A549 (cell line): ENCODE results near the gene EDNRB. TPM values are rescaled to one million over a fixed set of nuclear protein-coding genes. Genes with fewer than 3 reads are reported as not detected.

Experiments
- ATAC-seq, 2 experiments: fragments of 200-7000 bp in 1 of 2; fragments of >200 bp in 1 of 2; cut with Nextera tagmentation in 1 of 2; cut with Tn5 transposase in 1 of 2; 3 replicates each; pipeline versions ENCODE4 v1.8.0 to v1.9.1; 2018 to 2020; ENCODE audit warnings: mild to moderate bottlenecking in 1 of 2, moderate library complexity in 1 of 2
- CTCF ChIA-PET: fragments of 300-600 bp; sonication (Branson Sonifier 250); formaldehyde crosslinking; extraction: SDS; loops from one replicate; lab custom pipeline; 2021; ENCODE audit warnings: antibody characterized with exemption, inconsistent platforms; lab: Yijun Ruan, JAX
- POLR2A ChIA-PET: fragments of 350-600 bp; formaldehyde crosslinking; extraction: SDS; loops from one replicate; lab custom pipeline; 2021; ENCODE audit warnings: antibody characterized with exemption, inconsistent platforms; lab: Yijun Ruan, JAX
- DNase-seq, 2 experiments: peaks; one replicate each; pipeline versions ENCODE4 v3.0.0 to v3.0.0-alpha.2; 2011 to 2016; ENCODE audit warnings: low read depth in 1 of 2, low spot score in 1 of 2
- FAIRE-seq: peaks from 2 replicates; lab custom pipeline; 2011; peaks lifted over from hg19 to GRCh38; lab: Jason Lieb, UNC
- H3K27ac ChIP-seq, 2 experiments: fragments of >200 bp; sonication (Bioruptor Twin); formaldehyde crosslinking; 3 replicates each; pipeline ENCODE4 v1.5.1; 2016 to 2017
- H3K4me1 ChIP-seq: fragments of >200 bp; sonication (Bioruptor Twin); formaldehyde crosslinking; 3 replicates; pipeline ENCODE4 v1.6.1; 2016
- H3K4me2 ChIP-seq: fragments of >200 bp; sonication (Bioruptor Twin); formaldehyde crosslinking; 3 replicates; pipeline ENCODE4 v1.6.1; 2016
- H3K4me3 ChIP-seq: fragments of >200 bp; sonication (Bioruptor Twin); formaldehyde crosslinking; 3 replicates; pipeline ENCODE4 v1.5.1; 2016
- H3K9me3 ChIP-seq: fragments of >200 bp; sonication (Bioruptor Twin); formaldehyde crosslinking; 3 replicates; pipeline ENCODE4 v1.6.1; 2016
- ATOH8 ChIP-seq: fragments of 250-450 bp; sonication (Bioruptor Pico); IDR thresholded peaks from 2 replicates; pipeline ENCODE4 v1.5.0; 2020; ENCODE audit warnings: low read depth, mild to moderate bottlenecking, moderate library complexity
- BCL3 ChIP-seq: fragments of >200 bp; sonication (Bioruptor Twin); formaldehyde crosslinking; IDR thresholded peaks from 3 replicates; pipeline ENCODE4 v1.6.1; 2016
- BHLHE40 ChIP-seq: IDR thresholded peaks from 2 replicates; pipeline ENCODE4 v1.6.1; 2012; ENCODE audit warnings: low read depth, low read length, inconsistent platforms
- CBX2 ChIP-seq: fragments of 200-600 bp; sonication (generic); IDR thresholded peaks from 2 replicates; pipeline ENCODE4 v1.6.1; 2016; ENCODE audit warnings: low read depth, mild to moderate bottlenecking, borderline replicate concordance
- CEBPB ChIP-seq, 2 experiments: fragments of >200 bp in 1 of 2; sonication (Bioruptor Twin) in 1 of 2; formaldehyde crosslinking in 1 of 2; IDR thresholded peaks; 2 replicates each; pipeline ENCODE4 v1.6.1; 2012 to 2016
- E2F6 ChIP-seq: IDR thresholded peaks from 2 replicates; pipeline ENCODE4 v1.6.1; 2012; ENCODE audit warnings: low read depth, borderline replicate concordance
- ELK1 ChIP-seq: fragments of 150-350 bp; IDR thresholded peaks from 2 replicates; pipeline ENCODE4 v1.6.1; 2014; ENCODE audit warnings: low read depth, mild to moderate bottlenecking, low read length
- EP300 ChIP-seq, 2 experiments: fragments of >200 bp; sonication (Bioruptor Twin); formaldehyde crosslinking; IDR thresholded peaks; 2 replicates in 1 of 2; 3 replicates in 1 of 2; pipeline ENCODE4 v1.6.1; 2016 to 2017
- ESRRA ChIP-seq: fragments of 150-350 bp; IDR thresholded peaks from 2 replicates; pipeline ENCODE4 v1.6.1; 2014; ENCODE audit warnings: mild to moderate bottlenecking, low read length, borderline replicate concordance
- FOSL2 ChIP-seq, 2 experiments: fragments of 450-650 bp in 1 of 2; fragments of >200 bp in 1 of 2; sonication (Bioruptor Twin) in 1 of 2; formaldehyde crosslinking; IDR thresholded peaks; 2 replicates each; pipeline versions ENCODE4 v1.5.0 to v1.6.1; 2016 to 2020; ENCODE audit warnings: mild to moderate bottlenecking in 1 of 2, moderate library complexity in 1 of 2
- HDAC2 ChIP-seq: fragments of 200-600 bp; sonication (generic); IDR thresholded peaks from 2 replicates; pipeline ENCODE4 v1.6.1; 2016
- HES2 ChIP-seq: fragments of >200 bp; sonication (Bioruptor Twin); formaldehyde crosslinking; IDR thresholded peaks from 2 replicates; pipeline ENCODE4 v1.6.1; 2016
- HEYL ChIP-seq: fragments of 250-450 bp; sonication (Bioruptor Pico); IDR thresholded peaks from 2 replicates; pipeline ENCODE4 v1.8.0; 2021; ENCODE audit warnings: mild to moderate bottlenecking, moderate library complexity
- HMGXB4 ChIP-seq: fragments of 250-450 bp; sonication (Bioruptor Pico); IDR thresholded peaks from 2 replicates; pipeline ENCODE4 v1.5.0; 2021; ENCODE audit warnings: mild to moderate bottlenecking, moderate library complexity, borderline replicate concordance
- HOXB5 ChIP-seq: fragments of 250-450 bp; sonication (Bioruptor Pico); IDR thresholded peaks from 2 replicates; pipeline ENCODE4 v1.5.0; 2020; ENCODE audit warnings: mild to moderate bottlenecking, moderate library complexity
- JUNB ChIP-seq: fragments of >200 bp; sonication (Bioruptor Twin); formaldehyde crosslinking; IDR thresholded peaks from 2 replicates; pipeline ENCODE4 v1.6.1; 2016
- KDM1A ChIP-seq: fragments of 200-600 bp; sonication (generic); IDR thresholded peaks from 2 replicates; pipeline ENCODE4 v1.6.1; 2016; ENCODE audit warnings: low read depth, mild to moderate bottlenecking
- KDM5A ChIP-seq: fragments of 200-600 bp; sonication (generic); IDR thresholded peaks from 2 replicates; pipeline ENCODE4 v1.6.1; 2016; ENCODE audit warnings: antibody characterized with exemption, mild to moderate bottlenecking
- MAFK ChIP-seq: fragments of 450-650 bp; IDR thresholded peaks from 2 replicates; pipeline ENCODE4 v1.6.1; 2014; ENCODE audit not compliant: partially characterized antibody
- NFE2L2 ChIP-seq: fragments of 150-350 bp; conservative IDR thresholded peaks from 2 replicates; pipeline ENCODE4 v1.6.1; 2014; ENCODE audit warnings: low read length
- NPAS2 ChIP-seq: fragments of 250-450 bp; sonication (Bioruptor Pico); IDR thresholded peaks from 2 replicates; pipeline ENCODE4 v1.8.0; 2022; ENCODE audit warnings: mild to moderate bottlenecking, moderate library complexity, borderline replicate concordance
- NR3C1 ChIP-seq: fragments of >200 bp; sonication (Bioruptor Twin); formaldehyde crosslinking; IDR thresholded peaks from 3 replicates; pipeline ENCODE4 v1.6.1; 2017
- PHF8 ChIP-seq: fragments of 200-600 bp; sonication (generic); IDR thresholded peaks from 2 replicates; pipeline ENCODE4 v1.6.1; 2016; ENCODE audit warnings: low read depth, mild to moderate bottlenecking, antibody characterized with exemption, moderate library complexity, borderline replicate concordance
- POLR2A ChIP-seq: IDR thresholded peaks from 2 replicates; pipeline ENCODE4 v1.6.1; 2012; ENCODE audit warnings: mild to moderate bottlenecking, low read length
- POLR2AphosphoS2 ChIP-seq: conservative IDR thresholded peaks from 2 replicates; pipeline ENCODE4 v1.6.1; 2012; ENCODE audit warnings: low read length, improper control_type of control experiment, inconsistent platforms
- RARB ChIP-seq: fragments of 250-450 bp; sonication (Bioruptor Pico); IDR thresholded peaks from 2 replicates; pipeline ENCODE4 v1.8.0; 2021; ENCODE audit warnings: mild to moderate bottlenecking, moderate library complexity
- RFX5 ChIP-seq: fragments of 450-650 bp; IDR thresholded peaks from 2 replicates; pipeline ENCODE4 v1.7.1; 2014; ENCODE audit warnings: antibody characterized with exemption, mild to moderate bottlenecking, moderate library complexity
- SMC3 ChIP-seq: fragments of >200 bp; sonication (Bioruptor Twin); formaldehyde crosslinking; IDR thresholded peaks from 3 replicates; pipeline ENCODE4 v1.6.1; 2018; ENCODE audit warnings: inconsistent platforms
- ZC3H11A ChIP-seq: fragments of 450-650 bp; IDR thresholded peaks from 2 replicates; pipeline ENCODE4 v1.6.1; 2014; ENCODE audit warnings: antibody characterized with exemption, mild to moderate bottlenecking
- ZFP36 ChIP-seq: fragments of 450-650 bp; IDR thresholded peaks from 2 replicates; pipeline ENCODE4 v1.6.1; 2014; ENCODE audit warnings: borderline replicate concordance; ENCODE audit not compliant: partially characterized antibody
- ZSCAN20 ChIP-seq: fragments of 250-450 bp; sonication (Bioruptor Pico); IDR thresholded peaks from 2 replicates; pipeline ENCODE4 v1.8.0; 2022; ENCODE audit warnings: mild to moderate bottlenecking, moderate library complexity
- WGBS: methylation state at CpG from one replicate; pipeline ENCODE4 v1.1.6; 2017; ENCODE audit errors: missing lambda C conversion rate; 5-methylcytosine and 5-hydroxymethylcytosine counted together
- polyA plus RNA-seq, 4 experiments: library from polyadenylated mRNA; depleted of rRNA in 3 of 4; stranded (reverse); fragments of >200 nt; fragmentation: RNase III in 1 of 4; extraction: RNeasy Plus Mini Kit Qiagen cat#74134 plus additional on column Dnase treatment in 1 of 4; gene quantifications; 2 replicates in 3 of 4; 3 replicates in 1 of 4; pipeline ENCODE4 v1.2.3, GENCODE V29; 2011 to 2017

Gene EDNRB
- polyA plus RNA-seq, 2 of the 4 experiments (the other 2 are of a cell fraction) = not detected

- H3K4me3 ChIP-seq = no peak overlapping the region
- no peaks in the 10 kb centered on the region for H3K9me3 ChIP-seq
- DNase-seq = no peak
- ATAC-seq = no peak
- no peak for FAIRE-seq
- H3K4me2 ChIP-seq = no peak overlapping the region
- H3K4me1 ChIP-seq = no peaks in the 10 kb centered on the region
- H3K27ac ChIP-seq = no peak overlapping the region
- TF ChIP-seq POLR2A = no peak
- no peak for TF ChIP-seq HDAC2
- no peak for TF ChIP-seq MAFK
- no peak for TF ChIP-seq NFE2L2
- TF ChIP-seq HOXB5 (CRISPR knock-in tag) = no peak
- no peak for TF ChIP-seq KDM5A
- no peak for TF ChIP-seq ELK1
- no peak for TF ChIP-seq BCL3
- no peak for TF ChIP-seq ATOH8 (CRISPR knock-in tag)
- TF ChIP-seq RFX5 = no peak
- no peak for TF ChIP-seq HMGXB4 (CRISPR knock-in tag)
- TF ChIP-seq PHF8 = no peak
- no peak for TF ChIP-seq FOSL2 (IDR thresholded peaks at IDR 0.05)
- TF ChIP-seq FOSL2 (CRISPR knock-in tag; IDR thresholded peaks at IDR 0.05) = no peak
- TF ChIP-seq RARB (CRISPR knock-in tag) = no peak
- TF ChIP-seq ZSCAN20 (CRISPR knock-in tag) = no peak
- no peak for TF ChIP-seq HES2
- no peak for TF ChIP-seq KDM1A
- TF ChIP-seq ZFP36 = no peak
- no peak for TF ChIP-seq HEYL (CRISPR knock-in tag)
- TF ChIP-seq CEBPB (IDR thresholded peaks at IDR 0.05) = no peak
- TF ChIP-seq, all 56 proteins: peak for 0
- ChIA-PET POLR2A (no interaction called here), CTCF (no interaction called here)
Measured at GRCh38 chr13:77930430-77930829, 11.8 kb upstream of the EDNRB start.

GRCh38 chr13:77928909-77929308, 10.3 kb upstream of the EDNRB start:
- ChIA-PET POLR2A (no interaction called here), CTCF (no interaction called here)
- H3K4me3 ChIP-seq = no peak overlapping the region
- no peaks in the 10 kb centered on the region for H3K4me1 ChIP-seq
- ATAC-seq (no peak), DNase-seq (no peak), FAIRE-seq (no peak)
- H3K9me3 ChIP-seq = no peaks in the 10 kb centered on the region
- no peak overlapping the region for H3K27ac ChIP-seq
- TF ChIP-seq NR3C1 (no peak), POLR2AphosphoS2 (no peak), HOXB5 (CRISPR knock-in tag) (no peak), SMC3 (no peak), NFE2L2 (no peak), ESRRA (no peak), BHLHE40 (no peak), CBX2 (no peak), EP300 (IDR thresholded peaks at IDR 0.05) (no peak), E2F6 (no peak), RFX5 (no peak), NPAS2 (CRISPR knock-in tag) (no peak), ZC3H11A (no peak), JUNB (no peak)
- H3K4me2 ChIP-seq = no peak overlapping the region
- 0% methylated on average over 2 of the region's 2 CpGs for WGBS
